ENCODE measurements around the gene SH3PXD2B. TPM values are rescaled to one million over a fixed set of nuclear protein-coding genes. Genes with fewer than 3 reads are reported as not detected.

The SH3PXD2B gene
- total RNA-seq, result 1 to 10 TPM; 2.5 to 6.8 (median 5.2) TPM
- long read RNA-seq, partial matches to known transcripts, result 0 of 1 reads
- long read RNA-seq, other reads (novel, unspliced or antisense), result 1 of 1 reads

- no peaks in the 10 kb centered on the region for H3K36me3 ChIP-seq
- intact Hi-C loops (cut with DNase I), result no loop called here
- 21% methylated on average over 11 of the region's 89 CpGs for WGBS (ENCODE audit: insufficient coverage, low coverage, low lambda C conversion rate, missing lambda C conversion rate)
- H3K4me3 ChIP-seq, result peak within 1 kb of the TSS; percentile 76 to 81 (median 80)
- H3K9me3 ChIP-seq, result no peaks in the 10 kb centered on the region
- peak; percentile 65 to 85 (median 82) for ATAC-seq
- no peaks in the 10 kb centered on the region for H3K27me3 ChIP-seq
- peak within 1 kb of the TSS in 2 of 3 donors; percentile 60 to 62 for H3K27ac ChIP-seq
- no peaks in the 10 kb centered on the region for H3K4me1 ChIP-seq
- TF ChIP-seq POLR2A (IDR thresholded peaks at IDR 0.05), result peak; percentile 70
- TF ChIP-seq CTCF (IDR thresholded peaks at IDR 0.05), result no peak
- DNase-seq, result peak; percentile 78 to 86 (median 85)
Measured at GRCh38 chr5:172454358-172455086, at the start of gene SH3PXD2B. SH3PXD2B (minus strand) TSS chr5:172454525; CDS start chr5:172454352, 173 bp downstream.

GRCh38 chr5:172502969-172503368 lies 48.6 kb upstream of the SH3PXD2B start:
- H3K9me3 ChIP-seq, result no peaks in the 10 kb centered on the region
- DNase-seq (peak in 1 of 3 donors; percentile 20), ATAC-seq (peak in 3 of 4 donors; percentile 23 to 40 (median 23))
- H3K27ac ChIP-seq, result no peak overlapping the region
- H3K4me1 ChIP-seq, result no peaks in the 10 kb centered on the region
- H3K36me3 ChIP-seq, result no peaks in the 10 kb centered on the region
- no peaks in the 10 kb centered on the region for H3K27me3 ChIP-seq
- no peak for TF ChIP-seq CTCF (IDR thresholded peaks at IDR 0.05)
- no peak for TF ChIP-seq POLR2A (IDR thresholded peaks at IDR 0.05)
- intact Hi-C loops (cut with DNase I), result no loop called here
- WGBS (ENCODE audit: insufficient coverage, low coverage, low lambda C conversion rate, missing lambda C conversion rate), result 100% methylated on average over 1 of the region's 4 CpGs
- H3K4me3 ChIP-seq, result no peak overlapping the region

- no peak overlapping the region for H3K27ac ChIP-seq
- no peaks in the 10 kb centered on the region for H3K9me3 ChIP-seq
- no peaks in the 10 kb centered on the region for H3K36me3 ChIP-seq
- no peak for TF ChIP-seq POLR2A (IDR thresholded peaks at IDR 0.05)
- TF ChIP-seq CTCF (IDR thresholded peaks at IDR 0.05), result no peak
- H3K4me3 ChIP-seq, result no peak overlapping the region
- H3K27me3 ChIP-seq, result no peaks in the 10 kb centered on the region
- WGBS (ENCODE audit: insufficient coverage, low coverage, low lambda C conversion rate, missing lambda C conversion rate), result 81% methylated on average over 7 of the region's 8 CpGs
- ATAC-seq (no peak), DNase-seq (peak in 1 of 3 donors; percentile 13)
- no peaks in the 10 kb centered on the region for H3K4me1 ChIP-seq
- intact Hi-C loops (cut with DNase I), result no loop called here
Measured at GRCh38 chr5:172502410-172502809, 48.1 kb upstream of the SH3PXD2B start.

GRCh38 chr5:172501708-172502320 lies 47.5 kb upstream of the SH3PXD2B start:
- TF ChIP-seq POLR2A (IDR thresholded peaks at IDR 0.05) (no peak), CTCF (IDR thresholded peaks at IDR 0.05) (no peak)
- intact Hi-C loops (cut with DNase I), result no loop called here
- WGBS (ENCODE audit: insufficient coverage, low coverage, low lambda C conversion rate, missing lambda C conversion rate), result 73% methylated on average over 6 of the region's 7 CpGs
- no peaks in the 10 kb centered on the region for H3K9me3 ChIP-seq
- H3K27me3 ChIP-seq, result no peaks in the 10 kb centered on the region
- no peak overlapping the region for H3K4me3 ChIP-seq
- ATAC-seq (no peak), DNase-seq (peak in 1 of 3 donors; percentile 19)
- no peak overlapping the region for H3K27ac ChIP-seq
- H3K36me3 ChIP-seq, result no peaks in the 10 kb centered on the region
- H3K4me1 ChIP-seq, result no peaks in the 10 kb centered on the region

Data from right lobe of liver (tissue), 6 donors.